ENCODE results near the gene ITGB3. TPM values are rescaled to one million over a fixed set of nuclear protein-coding genes. Genes with fewer than 3 reads are reported as not detected.

Gene ITGB3
- total and polyA plus RNA-seq, 9 of the 15 experiments (the other 6 are each of a cell fraction or from before 2014, with no cell fraction given) = 0.08 to 2.6 (median 0.62) TPM; not detected in 1

DNA sequence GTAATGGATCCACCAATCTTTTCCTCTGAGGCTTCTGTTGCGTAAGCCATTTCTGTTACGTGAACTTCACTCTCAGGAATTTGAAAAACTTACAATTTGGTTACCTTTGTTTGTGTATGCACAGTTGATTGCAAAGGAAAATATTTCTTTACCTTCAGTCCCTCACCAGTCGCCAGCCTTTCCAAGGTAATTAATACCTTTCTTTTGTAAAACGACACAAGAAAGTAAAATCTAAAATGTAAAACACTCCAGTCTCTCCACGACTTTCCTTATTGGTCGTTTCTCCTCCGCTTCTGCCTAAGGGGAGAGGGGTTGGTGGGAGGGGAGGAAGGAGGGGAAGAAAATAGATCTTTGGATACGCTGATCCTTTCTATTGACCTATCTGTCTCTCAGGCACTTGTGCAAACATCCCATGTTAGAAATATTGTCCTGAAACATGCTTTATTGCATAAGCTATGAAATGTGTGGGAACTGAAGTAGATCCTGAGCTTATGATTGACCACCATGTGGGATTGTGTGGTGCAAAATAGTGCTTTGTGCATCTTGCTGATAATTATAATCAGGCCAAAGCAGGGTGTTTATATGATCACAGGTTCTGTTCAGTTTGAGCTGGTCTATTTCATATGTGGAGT, 37.7 kb downstream of the ITGB3 start (continued):
- TF ChIP-seq XRCC4 (IDR thresholded peaks at IDR 0.05; ENCODE audit: extremely low read depth, insufficient read depth, insufficient read length) (no peak), ZFPM2 (CRISPR knock-in tag; IDR thresholded peaks at IDR 0.05) (no peak), THRAP3 (IDR thresholded peaks at IDR 0.05; ENCODE audit: borderline replicate concordance) (no peak), LEF1 (IDR thresholded peaks at IDR 0.05) (peak; percentile 67), NCOA1 (IDR thresholded peaks at IDR 0.05; ENCODE audit: low read depth) (0 out of 2 replicates have a peak, but pooled peaks have one; percentile 20), NELFE (IDR thresholded peaks at IDR 0.05; ENCODE audit: insufficient read depth, insufficient read length) (no peak), SRSF3 (IDR thresholded peaks at IDR 0.05; ENCODE audit: insufficient read depth, low read length) (no peak), MTA1 (IDR thresholded peaks at IDR 0.05; ENCODE audit: borderline replicate concordance) (no peak), ZNF778 (CRISPR knock-in tag; IDR thresholded peaks at IDR 0.05) (no peak), TCF7 (IDR thresholded peaks at IDR 0.05; ENCODE audit: borderline replicate concordance) (peak; percentile 91; the same call in 1 of the 2 replicates), CHCHD3 (CRISPR knock-in tag; IDR thresholded peaks at IDR 0.05) (no peak), EHMT2 (IDR thresholded peaks at IDR 0.05) (no peak), POLR3A (IDR thresholded peaks at IDR 0.05; ENCODE audit: borderline replicate concordance, extremely low read depth, insufficient read depth, insufficient read length) (no peak), SRSF9 (IDR thresholded peaks at IDR 0.05; ENCODE audit: borderline replicate concordance, low read depth, low read length) (no peak), SMARCC2 (IDR thresholded peaks at IDR 0.05; ENCODE audit: low read depth) (no peak), NONO (IDR thresholded peaks at IDR 0.05; ENCODE audit: low read depth in 2 of 2, low read length in 1 of 2) (no peak), SMAD3 (CRISPR knock-in tag; conservative IDR thresholded peaks at IDR 0.05) (no peak)
- TF ChIP-seq, protein P1, sequence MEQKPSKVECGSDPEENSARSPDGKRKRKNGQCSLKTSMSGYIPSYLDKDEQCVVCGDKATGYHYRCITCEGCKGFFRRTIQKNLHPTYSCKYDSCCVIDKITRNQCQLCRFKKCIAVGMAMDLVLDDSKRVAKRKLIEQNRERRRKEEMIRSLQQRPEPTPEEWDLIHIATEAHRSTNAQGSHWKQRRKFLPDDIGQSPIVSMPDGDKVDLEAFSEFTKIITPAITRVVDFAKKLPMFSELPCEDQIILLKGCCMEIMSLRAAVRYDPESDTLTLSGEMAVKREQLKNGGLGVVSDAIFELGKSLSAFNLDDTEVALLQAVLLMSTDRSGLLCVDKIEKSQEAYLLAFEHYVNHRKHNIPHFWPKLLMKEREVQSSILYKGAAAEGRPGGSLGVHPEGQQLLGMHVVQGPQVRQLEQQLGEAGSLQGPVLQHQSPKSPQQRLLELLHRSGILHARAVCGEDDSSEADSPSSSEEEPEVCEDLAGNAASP (IDR thresholded peaks at IDR 0.05) = no peak
- TF ChIP-seq, protein P2, sequence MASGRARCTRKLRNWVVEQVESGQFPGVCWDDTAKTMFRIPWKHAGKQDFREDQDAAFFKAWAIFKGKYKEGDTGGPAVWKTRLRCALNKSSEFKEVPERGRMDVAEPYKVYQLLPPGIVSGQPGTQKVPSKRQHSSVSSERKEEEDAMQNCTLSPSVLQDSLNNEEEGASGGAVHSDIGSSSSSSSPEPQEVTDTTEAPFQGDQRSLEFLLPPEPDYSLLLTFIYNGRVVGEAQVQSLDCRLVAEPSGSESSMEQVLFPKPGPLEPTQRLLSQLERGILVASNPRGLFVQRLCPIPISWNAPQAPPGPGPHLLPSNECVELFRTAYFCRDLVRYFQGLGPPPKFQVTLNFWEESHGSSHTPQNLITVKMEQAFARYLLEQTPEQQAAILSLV (tag; IDR thresholded peaks at IDR 0.05) = 0 out of 2 replicates have a peak, but pooled peaks have one; percentile 20
- TF ChIP-seq, protein P3, sequence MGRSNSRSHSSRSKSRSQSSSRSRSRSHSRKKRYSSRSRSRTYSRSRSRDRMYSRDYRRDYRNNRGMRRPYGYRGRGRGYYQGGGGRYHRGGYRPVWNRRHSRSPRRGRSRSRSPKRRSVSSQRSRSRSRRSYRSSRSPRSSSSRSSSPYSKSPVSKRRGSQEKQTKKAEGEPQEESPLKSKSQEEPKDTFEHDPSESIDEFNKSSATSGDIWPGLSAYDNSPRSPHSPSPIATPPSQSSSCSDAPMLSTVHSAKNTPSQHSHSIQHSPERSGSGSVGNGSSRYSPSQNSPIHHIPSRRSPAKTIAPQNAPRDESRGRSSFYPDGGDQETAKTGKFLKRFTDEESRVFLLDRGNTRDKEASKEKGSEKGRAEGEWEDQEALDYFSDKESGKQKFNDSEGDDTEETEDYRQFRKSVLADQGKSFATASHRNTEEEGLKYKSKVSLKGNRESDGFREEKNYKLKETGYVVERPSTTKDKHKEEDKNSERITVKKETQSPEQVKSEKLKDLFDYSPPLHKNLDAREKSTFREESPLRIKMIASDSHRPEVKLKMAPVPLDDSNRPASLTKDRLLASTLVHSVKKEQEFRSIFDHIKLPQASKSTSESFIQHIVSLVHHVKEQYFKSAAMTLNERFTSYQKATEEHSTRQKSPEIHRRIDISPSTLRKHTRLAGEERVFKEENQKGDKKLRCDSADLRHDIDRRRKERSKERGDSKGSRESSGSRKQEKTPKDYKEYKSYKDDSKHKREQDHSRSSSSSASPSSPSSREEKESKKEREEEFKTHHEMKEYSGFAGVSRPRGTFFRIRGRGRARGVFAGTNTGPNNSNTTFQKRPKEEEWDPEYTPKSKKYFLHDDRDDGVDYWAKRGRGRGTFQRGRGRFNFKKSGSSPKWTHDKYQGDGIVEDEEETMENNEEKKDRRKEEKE (IDR thresholded peaks at IDR 0.05; ENCODE audit: borderline replicate concordance in 1 of 2, control insufficient read depth in 1 of 2, low read depth in 2 of 2, low read length in 1 of 2) = no peak
- TF ChIP-seq, protein P4, sequence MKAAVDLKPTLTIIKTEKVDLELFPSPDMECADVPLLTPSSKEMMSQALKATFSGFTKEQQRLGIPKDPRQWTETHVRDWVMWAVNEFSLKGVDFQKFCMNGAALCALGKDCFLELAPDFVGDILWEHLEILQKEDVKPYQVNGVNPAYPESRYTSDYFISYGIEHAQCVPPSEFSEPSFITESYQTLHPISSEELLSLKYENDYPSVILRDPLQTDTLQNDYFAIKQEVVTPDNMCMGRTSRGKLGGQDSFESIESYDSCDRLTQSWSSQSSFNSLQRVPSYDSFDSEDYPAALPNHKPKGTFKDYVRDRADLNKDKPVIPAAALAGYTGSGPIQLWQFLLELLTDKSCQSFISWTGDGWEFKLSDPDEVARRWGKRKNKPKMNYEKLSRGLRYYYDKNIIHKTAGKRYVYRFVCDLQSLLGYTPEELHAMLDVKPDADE (conservative IDR thresholded peaks at IDR 0.05; ENCODE audit: control insufficient read depth, low read depth, low read length) = no peak
- TF ChIP-seq, protein P5, sequence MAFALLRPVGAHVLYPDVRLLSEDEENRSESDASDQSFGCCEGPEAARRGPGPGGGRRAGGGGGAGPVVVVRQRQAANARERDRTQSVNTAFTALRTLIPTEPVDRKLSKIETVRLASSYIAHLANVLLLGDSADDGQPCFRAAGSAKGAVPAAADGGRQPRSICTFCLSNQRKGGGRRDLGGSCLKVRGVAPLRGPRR (CRISPR knock-in tag; IDR thresholded peaks at IDR 0.05) = no peak
